Measurements from ENCODE around the gene MYO1H. TPM values are rescaled to one million over a fixed set of nuclear protein-coding genes. Genes with fewer than 3 reads are reported as not detected.
"Not testable (repeated sequence)": the region's sequence is repeated elsewhere in the genome, so short reads cannot be mapped to it uniquely, and the experiment has no call there.

Gene MYO1H
- total RNA-seq, 1 donor from 2014 or later = not detected

- no peak for DNase-seq (ENCODE audit: low spot score)
- intact Hi-C loops (cut with DNase I) = no loop called here
Measured at GRCh38 chr12:109394891-109395290, 47.2 kb downstream of the MYO1H start.

- DNase-seq (ENCODE audit: low spot score); intact Hi-C loops (cut with DNase I): not testable (repeated sequence)
Measured at GRCh38 chr12:109404841-109405240, 57.1 kb downstream of the MYO1H start.

DNA sequence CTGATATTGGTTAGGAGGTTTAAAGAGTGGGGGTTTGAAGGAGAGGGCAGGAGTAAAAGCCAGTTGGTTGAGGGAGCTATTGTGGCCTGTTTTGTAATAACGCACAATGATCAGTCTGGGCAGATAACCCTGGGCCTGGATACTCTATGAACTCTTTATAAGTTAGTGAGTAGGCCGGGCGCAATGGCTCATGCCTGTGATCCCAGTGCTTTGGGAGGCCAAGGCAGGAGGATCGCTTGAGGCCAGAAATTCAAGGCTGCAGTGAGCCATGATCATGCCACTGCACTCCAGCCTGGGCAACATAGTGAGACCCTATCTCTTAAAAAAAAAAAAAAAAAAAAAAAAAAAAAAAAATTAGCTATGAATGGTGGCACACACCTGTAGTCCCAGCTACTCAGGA lies 58.4 kb downstream of the MYO1H start:
- intact Hi-C loops (cut with DNase I) = not testable (repeated sequence)

DNA sequence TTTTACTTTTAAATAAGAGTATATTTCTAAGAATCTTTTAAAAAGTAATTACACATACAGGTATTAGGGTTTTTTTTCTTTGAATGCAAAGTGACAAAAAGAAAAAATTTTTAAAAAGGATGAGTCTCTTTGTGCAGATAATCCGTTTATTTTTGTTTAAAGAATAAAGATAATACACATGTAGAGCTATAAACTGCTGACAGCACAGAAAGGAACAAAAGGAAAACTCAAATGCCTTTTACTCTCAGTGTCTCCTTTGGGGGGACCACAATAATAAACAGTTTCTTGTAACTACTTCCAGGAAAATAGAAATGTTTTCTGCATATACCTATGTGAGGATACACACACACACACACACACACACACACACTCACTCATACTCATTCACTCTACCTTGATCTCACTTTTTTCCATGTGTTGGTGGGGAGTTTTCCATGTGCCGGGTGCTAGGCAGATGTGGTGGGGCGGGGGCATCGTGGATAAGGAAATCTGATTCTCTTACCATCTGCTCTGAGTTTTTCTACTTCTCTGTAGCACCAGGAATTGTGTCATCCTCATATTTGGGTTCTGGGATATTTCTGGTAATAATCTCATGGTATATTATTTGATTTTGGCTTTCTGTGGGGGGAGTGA lies 71.3 kb downstream of the MYO1H start:
- DNase-seq (ENCODE audit: low spot score) = no peak
- intact Hi-C loops (cut with DNase I) = no loop called here

More for the DNA sequence above, 58.4 kb downstream of the MYO1H start:
- not testable (repeated sequence) for DNase-seq (ENCODE audit: low spot score)

- intact Hi-C loops (cut with DNase I) = loop anchor here (10.0 kb wide), 2 partner anchors 173 to 353 kb away; no protein-coding TSS in a partner anchor
- no peak for DNase-seq (ENCODE audit: low spot score)
Measured at GRCh38 chr12:109421355-109422087, 73.8 kb downstream of the MYO1H start.

DNA sequence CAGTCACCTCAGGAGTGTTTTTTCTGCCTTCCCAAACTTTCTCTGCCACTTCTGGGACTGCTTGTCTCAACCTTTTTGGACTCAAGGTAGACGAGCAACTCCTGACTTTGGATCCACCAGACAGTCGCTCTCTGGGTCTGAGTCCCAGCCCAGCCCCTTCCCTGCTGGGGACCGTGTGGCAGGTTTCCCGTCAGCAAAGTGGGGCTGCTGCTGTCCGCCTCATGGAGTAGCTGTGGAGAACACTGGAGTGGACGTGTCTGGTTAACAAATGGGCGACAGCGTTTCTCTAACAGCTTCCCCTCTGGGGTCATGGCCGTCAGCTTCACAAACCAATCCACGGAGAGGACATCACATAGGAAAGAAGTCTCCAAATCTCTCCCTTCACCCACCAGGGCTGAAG lies 74.6 kb downstream of the MYO1H start:
- intact Hi-C loops (cut with DNase I) = loop anchor here (10.0 kb wide), 2 partner anchors 173 to 353 kb away; no protein-coding TSS in a partner anchor

GRCh38 chr12:109423392-109423791 lies 75.7 kb downstream of the MYO1H start:
- intact Hi-C loops (cut with DNase I) = loop anchor here (10.0 kb wide), 2 partner anchors 171 to 351 kb away; no protein-coding TSS in a partner anchor
- DNase-seq (ENCODE audit: low spot score) = no peak

More for the DNA sequence above, 74.6 kb downstream of the MYO1H start:
- DNase-seq (ENCODE audit: low spot score) = no peak

GRCh38 chr12:109428037-109428629 lies 80.4 kb downstream of the MYO1H start:
- DNase-seq (ENCODE audit: low spot score) = peak; percentile 88
- intact Hi-C loops (cut with DNase I) = loop anchor here (5.0 to 10.0 kb wide), 3 partner anchors 144 to 347 kb away; partner anchors contain the start of genes MMAB and MVK

GRCh38 chr12:109428804-109429203 lies 81.1 kb downstream of the MYO1H start:
- not testable (repeated sequence) for DNase-seq (ENCODE audit: low spot score)
- intact Hi-C loops (cut with DNase I) = loop anchor here (5.0 to 10.0 kb wide), 3 partner anchors 143 to 346 kb away; partner anchors contain the start of genes MMAB and MVK

DNA sequence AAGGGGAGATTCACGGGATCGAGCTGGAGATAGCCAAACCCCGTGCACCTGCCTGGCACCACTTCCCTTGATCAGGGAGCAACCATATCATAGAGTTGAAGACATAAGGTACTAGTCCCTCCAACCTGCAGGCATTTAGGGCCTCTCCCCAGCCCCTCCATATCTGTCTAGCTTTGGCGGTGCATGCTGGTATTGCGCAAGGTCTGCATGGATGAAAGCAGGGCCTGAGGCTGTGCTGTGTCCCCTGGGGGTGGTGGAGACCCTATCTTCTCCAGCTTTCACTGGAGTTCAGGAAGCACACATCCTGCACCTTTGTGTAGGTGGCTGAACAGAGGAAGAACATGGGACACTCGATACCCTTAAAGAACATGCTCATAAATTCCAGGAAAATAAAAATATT lies 82.5 kb downstream of the MYO1H start:
- DNase-seq (ENCODE audit: low spot score) = no peak
- intact Hi-C loops (cut with DNase I) = loop anchor here (5.0 kb wide), 1 partner anchor 47 kb away; the partner anchor contains the start of genes KCTD10 and UBE3B

GRCh38 chr12:109432431-109432830 lies 84.7 kb downstream of the MYO1H start:
- intact Hi-C loops (cut with DNase I) = loop anchor here (5.0 kb wide), 1 partner anchor 45 kb away; the partner anchor contains the start of genes KCTD10 and UBE3B

DNA sequence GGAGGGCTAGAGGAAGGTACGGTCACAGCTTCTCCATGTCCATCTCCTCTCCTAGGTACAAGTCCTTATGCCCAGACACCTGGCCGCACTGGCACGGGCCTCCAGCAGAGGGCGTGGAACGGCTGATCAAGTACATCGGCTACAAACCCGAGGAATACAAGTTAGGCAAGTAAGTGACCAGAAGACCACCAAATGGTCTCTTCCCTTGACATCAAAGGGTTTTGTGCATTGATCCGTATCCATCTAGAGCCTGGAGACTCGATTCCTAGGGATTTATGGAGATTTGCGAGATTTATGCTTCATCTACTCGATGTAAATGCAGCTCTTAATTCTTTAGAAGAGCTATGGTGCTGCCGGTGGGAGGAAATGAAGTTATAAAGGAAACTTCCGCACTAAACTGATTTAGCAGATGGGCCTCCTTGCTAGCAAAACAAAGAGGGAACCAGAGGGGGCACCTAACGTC lies 85.2 kb downstream of the MYO1H start:
- intact Hi-C loops (cut with DNase I) = loop anchor here (5.0 kb wide), 1 partner anchor 44 kb away; the partner anchor contains the start of genes KCTD10 and UBE3B
- DNase-seq (ENCODE audit: low spot score) = peak; percentile 88

More at GRCh38 chr12:109432431-109432830, 84.7 kb downstream of the MYO1H start:
- DNase-seq (ENCODE audit: low spot score) = no peak

GRCh38 chr12:109433618-109434017 lies 85.9 kb downstream of the MYO1H start:
- no peak for DNase-seq (ENCODE audit: low spot score)
- intact Hi-C loops (cut with DNase I) = loop anchor here (5.0 kb wide), 1 partner anchor 44 kb away; the partner anchor contains the start of genes KCTD10 and UBE3B

DNA sequence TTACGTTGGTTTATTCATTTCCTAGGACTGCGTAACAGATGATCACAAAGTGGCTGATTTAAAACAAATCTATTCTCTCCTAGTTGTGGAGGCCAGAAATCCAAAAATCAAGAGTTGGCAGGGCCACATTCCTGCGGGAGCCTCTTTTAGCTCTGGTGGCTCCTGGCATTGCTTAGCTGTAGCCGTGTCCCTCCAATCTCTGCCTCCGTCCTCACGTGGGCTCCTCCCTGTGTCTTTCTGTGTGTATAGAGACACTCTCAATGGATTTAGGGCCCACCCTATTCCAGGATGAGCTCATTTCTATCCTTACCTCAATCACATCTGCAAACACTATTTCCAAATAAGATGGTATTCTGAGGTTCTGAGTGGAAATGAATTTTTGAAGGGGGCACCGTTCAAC lies 86.9 kb downstream of the MYO1H start:
- no peak for DNase-seq (ENCODE audit: low spot score)
- intact Hi-C loops (cut with DNase I) = loop anchor here (5.0 kb wide), 1 partner anchor 43 kb away; the partner anchor contains the start of genes KCTD10 and UBE3B

GRCh38 chr12:109435428-109436187 lies 87.9 kb downstream of the MYO1H start:
- intact Hi-C loops (cut with DNase I) = no loop called here

DNA sequence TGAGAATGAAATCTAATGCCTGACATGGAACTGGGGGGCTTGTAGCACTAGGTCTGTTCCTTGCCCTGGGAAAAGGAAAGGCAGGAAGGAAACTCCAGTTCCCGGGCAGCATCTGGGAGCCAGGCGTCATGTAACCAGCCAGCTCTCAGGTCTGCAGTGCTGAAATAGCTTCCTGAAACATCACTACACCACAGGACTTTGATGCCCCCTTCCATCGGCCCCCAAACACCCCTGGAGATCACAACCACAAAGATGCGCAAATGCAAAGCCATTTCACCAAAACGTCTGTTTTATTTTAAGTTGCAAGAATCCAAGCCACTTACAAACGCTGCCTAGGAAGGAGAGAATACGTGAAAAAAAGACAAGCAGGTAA lies 88.5 kb downstream of the MYO1H start:
- intact Hi-C loops (cut with DNase I) = no loop called here
- DNase-seq (ENCODE audit: low spot score) = no peak

More at GRCh38 chr12:109435428-109436187, 87.9 kb downstream of the MYO1H start:
- DNase-seq (ENCODE audit: low spot score) = no peak

DNA sequence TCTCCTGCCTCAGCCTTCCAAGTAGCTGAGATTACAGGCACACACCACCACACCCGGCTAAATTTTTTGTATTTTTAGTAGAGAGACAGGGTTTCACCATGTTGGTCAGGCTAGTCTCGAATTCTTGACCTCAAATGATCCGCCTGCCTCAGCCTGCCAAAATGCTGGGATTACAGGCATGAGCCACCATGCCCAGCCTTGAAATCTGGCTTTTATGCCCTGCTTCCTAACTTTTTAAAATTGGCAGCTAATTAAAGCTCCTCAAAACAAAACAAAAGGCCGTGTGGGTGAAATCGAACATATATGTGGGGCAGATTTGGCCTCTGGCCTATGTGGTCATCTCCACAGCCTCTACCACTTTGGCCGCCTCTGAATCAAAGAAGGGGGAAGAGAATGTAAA lies 91.5 kb downstream of the MYO1H start:
- no peak for DNase-seq (ENCODE audit: low spot score)
- intact Hi-C loops (cut with DNase I) = no loop called here

- DNase-seq (ENCODE audit: low spot score); intact Hi-C loops (cut with DNase I): not testable (repeated sequence)
Measured at GRCh38 chr12:109439951-109440350, 92.3 kb downstream of the MYO1H start.
